ENCODE results near the gene DLG4.

- TF ChIP-seq CTCF (IDR thresholded peaks at IDR 0.05; ENCODE audit: insufficient read depth, low read depth, low read length) = no peak
- TF ChIP-seq EZH2 (IDR thresholded peaks at IDR 0.05; ENCODE audit: insufficient read depth, low read length) = no peak
Observed at GRCh38 chr17:7144213-7144612, 75.4 kb downstream of the DLG4 start.
